Gastrocnemius medialis (tissue), 4 donors: ENCODE results near the gene ZNF341.

Source experiments
- POLR2A ChIP-seq, 2 donors: fragments of 450-650 bp; IDR thresholded peaks; one replicate each; pipeline ENCODE4 v1.6.1; 2017; ENCODE audit warnings: antibody characterized with exemption in 2 of 2, mild to moderate bottlenecking in 2 of 2, moderate library complexity in 2 of 2
- TF ChIP-seq, protein P1 (sequence below), 5 experiments: fragments of 450-650 bp in 3 of 5; fragments of 200-600 bp in 2 of 5; sonication (generic) in 2 of 5; IDR thresholded peaks in 4 of 5; conservative IDR thresholded peaks in 1 of 5; 1 replicate in 4 of 5; 2 replicates in 1 of 5; pipeline ENCODE4 v1.5.1; 2016 to 2019; ENCODE audit warnings: antibody characterized with exemption in 5 of 5, mild to moderate bottlenecking in 3 of 5, moderate library complexity in 3 of 5

DNA sequence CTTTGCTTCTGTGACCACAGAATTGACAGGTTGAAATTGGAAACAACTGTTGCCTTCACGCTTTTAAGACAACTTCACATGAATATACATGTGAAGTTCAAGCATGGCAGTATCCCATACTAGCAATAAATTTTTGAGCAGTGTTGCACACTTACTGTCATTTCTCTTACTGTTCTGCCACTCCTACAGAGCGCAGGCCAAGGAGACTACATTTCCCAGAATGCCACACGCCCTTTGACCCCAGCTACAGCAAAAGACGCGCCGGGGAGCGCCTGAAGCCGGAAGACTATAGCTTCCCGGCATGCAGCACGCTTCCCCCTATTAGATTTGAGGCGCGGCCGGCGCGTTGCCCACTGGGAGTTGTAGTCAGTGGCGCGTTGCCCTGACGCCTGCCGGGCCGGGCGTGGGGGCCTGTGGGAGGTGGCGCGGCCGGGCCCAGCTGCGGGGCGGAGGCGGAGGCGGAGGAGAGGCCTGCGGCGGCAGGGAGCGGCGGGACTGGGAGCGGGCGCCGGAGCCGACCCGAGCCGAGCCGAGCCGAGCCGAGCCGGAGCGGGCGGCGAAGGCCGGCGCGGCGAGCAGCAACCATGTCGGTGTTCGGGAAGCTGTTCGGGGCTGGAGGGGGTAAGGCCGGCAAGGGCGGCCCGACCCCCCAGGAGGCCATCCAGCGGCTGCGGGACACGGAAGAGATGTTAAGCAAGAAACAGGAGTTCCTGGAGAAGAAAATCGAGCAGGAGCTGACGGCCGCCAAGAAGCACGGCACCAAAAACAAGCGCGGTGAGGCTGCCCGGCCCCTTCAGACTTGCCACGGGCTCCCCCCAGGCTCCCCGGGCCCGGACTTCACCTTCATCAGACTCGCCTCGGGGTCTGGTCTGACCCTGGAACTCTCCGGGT lies 79.3 kb downstream of the ZNF341 start, which contains the start of gene CHMP4B:
- TF ChIP-seq, protein P1, sequence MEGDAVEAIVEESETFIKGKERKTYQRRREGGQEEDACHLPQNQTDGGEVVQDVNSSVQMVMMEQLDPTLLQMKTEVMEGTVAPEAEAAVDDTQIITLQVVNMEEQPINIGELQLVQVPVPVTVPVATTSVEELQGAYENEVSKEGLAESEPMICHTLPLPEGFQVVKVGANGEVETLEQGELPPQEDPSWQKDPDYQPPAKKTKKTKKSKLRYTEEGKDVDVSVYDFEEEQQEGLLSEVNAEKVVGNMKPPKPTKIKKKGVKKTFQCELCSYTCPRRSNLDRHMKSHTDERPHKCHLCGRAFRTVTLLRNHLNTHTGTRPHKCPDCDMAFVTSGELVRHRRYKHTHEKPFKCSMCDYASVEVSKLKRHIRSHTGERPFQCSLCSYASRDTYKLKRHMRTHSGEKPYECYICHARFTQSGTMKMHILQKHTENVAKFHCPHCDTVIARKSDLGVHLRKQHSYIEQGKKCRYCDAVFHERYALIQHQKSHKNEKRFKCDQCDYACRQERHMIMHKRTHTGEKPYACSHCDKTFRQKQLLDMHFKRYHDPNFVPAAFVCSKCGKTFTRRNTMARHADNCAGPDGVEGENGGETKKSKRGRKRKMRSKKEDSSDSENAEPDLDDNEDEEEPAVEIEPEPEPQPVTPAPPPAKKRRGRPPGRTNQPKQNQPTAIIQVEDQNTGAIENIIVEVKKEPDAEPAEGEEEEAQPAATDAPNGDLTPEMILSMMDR (IDR thresholded peaks at IDR 0.05 in 4 of 5, conservative IDR thresholded peaks at IDR 0.05 in 1 of 5) = peak in 1 of 5 experiments; percentile 18
- peak; percentile 98 for TF ChIP-seq POLR2A (IDR thresholded peaks at IDR 0.05)
